ENCODE results near the gene KCNIP4. TPM values are rescaled to one million over a fixed set of nuclear protein-coding genes. Genes with fewer than 3 reads are reported as not detected.

Gene KCNIP4
- total and polyA plus RNA-seq, 11 donors: 0.19 TPM; not detected in 10

GRCh38 chr4:20844311-20844710, 1104.3 kb downstream of the KCNIP4 start:
- WGBS, 4 donors: 76 to 86% (median 79%) methylated on average over 4 of the region's 4 CpGs
- Histone ChIP-seq H3K4me3 (no peak overlapping the region), H3K36me3 (no peaks in the 10 kb centered on the region), H3K27ac (no peak overlapping the region), H3K27me3 (no peaks in the 10 kb centered on the region), H3K4me1 (no peaks in the 10 kb centered on the region), H3K9me3 (no peaks in the 10 kb centered on the region)
- ATAC-seq (no peak), DNase-seq (no peak)
- intact Hi-C loops (cut with DNase I): no loop called here
- TF ChIP-seq POLR2A (IDR thresholded peaks at IDR 0.05) (no peak), CTCF (IDR thresholded peaks at IDR 0.05) (no peak)

- H3K4me1 ChIP-seq: no peaks in the 10 kb centered on the region
- H3K27me3 ChIP-seq: no peaks in the 10 kb centered on the region
- no peaks in the 10 kb centered on the region for H3K36me3 ChIP-seq
- DNase-seq: no peak
- no peak overlapping the region for H3K4me3 ChIP-seq
- TF ChIP-seq CTCF (IDR thresholded peaks at IDR 0.05) (no peak), POLR2A (IDR thresholded peaks at IDR 0.05) (no peak)
- H3K9me3 ChIP-seq: no peaks in the 10 kb centered on the region
- intact Hi-C loops (cut with DNase I): no loop called here
- no peak overlapping the region for H3K27ac ChIP-seq
- 76 to 86% (median 82%) methylated on average over 5 of the region's 5 CpGs for WGBS, 4 donors
- no peak for ATAC-seq
Measured at GRCh38 chr4:20840648-20841190, 1107.9 kb downstream of the KCNIP4 start.

- intact Hi-C loops (cut with DNase I): no loop called here
- no peak for DNase-seq
- no peaks in the 10 kb centered on the region for H3K36me3 ChIP-seq
- TF ChIP-seq CTCF (IDR thresholded peaks at IDR 0.05) (no peak), POLR2A (IDR thresholded peaks at IDR 0.05) (no peak)
- H3K4me3 ChIP-seq: no peak overlapping the region
- WGBS, 4 donors: 11 to 30% (median 20%) methylated on average over 1 of the region's 1 CpG
- H3K27me3 ChIP-seq: no peaks in the 10 kb centered on the region
- H3K27ac ChIP-seq: no peak overlapping the region
- H3K9me3 ChIP-seq: no peaks in the 10 kb centered on the region
- no peaks in the 10 kb centered on the region for H3K4me1 ChIP-seq
- peak in 1 of 4 donors; percentile 77 for ATAC-seq
Measured at GRCh38 chr4:20839957-20840356, 1108.6 kb downstream of the KCNIP4 start.

GRCh38 chr4:20838476-20838875, 1110.1 kb downstream of the KCNIP4 start:
- Histone ChIP-seq H3K36me3 (no peaks in the 10 kb centered on the region), H3K9me3 (no peaks in the 10 kb centered on the region), H3K4me3 (no peak overlapping the region), H3K4me1 (no peaks in the 10 kb centered on the region), H3K27ac (no peak overlapping the region), H3K27me3 (no peaks in the 10 kb centered on the region)
- WGBS, 4 donors: 41 to 88% (median 55%) methylated on average over 1 of the region's 1 CpG
- intact Hi-C loops (cut with DNase I): no loop called here
- no peak for DNase-seq
- TF ChIP-seq POLR2A (IDR thresholded peaks at IDR 0.05) (no peak), CTCF (IDR thresholded peaks at IDR 0.05) (no peak)
- no peak for ATAC-seq

Measured in heart left ventricle (tissue), 16 donors.